HG03139 (cell line): ENCODE results near the gene CARS2.
A peak's percentile ranks its signal among the peaks of the same experiment; 100 is the strongest.

Experiments
- ATAC-seq: cut with Tn5 transposase; IDR thresholded peaks from one replicate; pipeline ENCODE4 v1.9.1; 2021; ENCODE audit not compliant: unreplicated experiment

The CARS2 gene

GRCh38 chr13:110653851-110654250 lies 52.1 kb downstream of the CARS2 start:
- no peak for ATAC-seq

- ATAC-seq = no peak
Observed at GRCh38 chr13:110653271-110653670, 52.6 kb downstream of the CARS2 start.

- no peak for ATAC-seq
Observed at GRCh38 chr13:110652764-110653163, 53.2 kb downstream of the CARS2 start.

GRCh38 chr13:110652231-110652730 lies 53.6 kb downstream of the CARS2 start:
- no peak for ATAC-seq

- ATAC-seq = no peak
Observed at GRCh38 chr13:110651726-110652230, 54.1 kb downstream of the CARS2 start.

- ATAC-seq = no peak
Observed at GRCh38 chr13:110651271-110651670, 54.6 kb downstream of the CARS2 start.

- ATAC-seq = no peak
Observed at GRCh38 chr13:110650436-110650835, 55.5 kb downstream of the CARS2 start.

GRCh38 chr13:110649551-110649950 lies 56.4 kb downstream of the CARS2 start:
- no peak for ATAC-seq

GRCh38 chr13:110648848-110649421 lies 57.0 kb downstream of the CARS2 start:
- no peak for ATAC-seq

GRCh38 chr13:110648146-110648819 lies 57.6 kb downstream of the CARS2 start:
- no peak for ATAC-seq

GRCh38 chr13:110647365-110647737 lies 58.6 kb downstream of the CARS2 start:
- no peak for ATAC-seq

GRCh38 chr13:110646442-110647364 lies 59.2 kb downstream of the CARS2 start:
- no peak for ATAC-seq

- ATAC-seq = no peak
Observed at GRCh38 chr13:110645750-110646149, 60.2 kb downstream of the CARS2 start.

GRCh38 chr13:110644892-110645521 lies 60.9 kb downstream of the CARS2 start:
- peak; percentile 87 for ATAC-seq

- ATAC-seq = no peak
Observed at GRCh38 chr13:110643768-110644421, 62.0 kb downstream of the CARS2 start.

- no peak for ATAC-seq
Observed at GRCh38 chr13:110643324-110643723, 62.6 kb downstream of the CARS2 start.

- ATAC-seq = no peak
Observed at GRCh38 chr13:110642291-110642981, 63.5 kb downstream of the CARS2 start.

- ATAC-seq = no peak
Observed at GRCh38 chr13:110641055-110642015, 64.6 kb downstream of the CARS2 start.

- ATAC-seq = no peak
Observed at GRCh38 chr13:110640591-110641029, 65.3 kb downstream of the CARS2 start.
